ENCODE measurements around the gene AUP1.
"Not testable (repeated sequence)": the region's sequence is repeated elsewhere in the genome, so short reads cannot be mapped to it uniquely, and the experiment has no call there.

Gene AUP1

DNA sequence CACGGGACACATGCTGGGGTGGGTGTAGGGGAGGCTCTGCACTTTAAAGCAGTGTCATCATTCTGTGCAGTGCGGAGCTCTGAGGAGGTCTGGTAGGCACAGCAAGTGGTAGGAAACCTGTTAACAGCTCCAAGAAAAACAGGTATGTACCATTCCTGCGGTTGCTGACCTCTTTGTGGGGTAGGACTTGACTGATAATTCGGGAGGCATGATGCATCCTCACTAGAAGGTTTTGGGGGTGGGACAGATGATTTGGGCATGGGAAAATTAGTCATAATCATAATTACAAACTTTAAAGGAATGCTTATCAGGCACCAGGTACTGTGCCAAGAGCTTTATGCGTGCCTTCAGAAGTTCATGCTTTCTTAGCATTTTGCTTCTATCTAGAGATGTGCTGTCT, 34.7 kb upstream of the AUP1 start:
- Mint-ChIP-seq H3K4me3 (no peak overlapping the region), H3K36me3 (ENCODE audit: low read depth) (no peaks in the 10 kb centered on the region), H3K9me3 (no peaks in the 10 kb centered on the region), H3K27ac (no peak overlapping the region), H3K27me3 (peaks cover 26% of the 10 kb centered on the region), H3K4me1 (peaks cover 47% of the 10 kb centered on the region)
- no peak for ATAC-seq
- no peak for DNase-seq

DNA sequence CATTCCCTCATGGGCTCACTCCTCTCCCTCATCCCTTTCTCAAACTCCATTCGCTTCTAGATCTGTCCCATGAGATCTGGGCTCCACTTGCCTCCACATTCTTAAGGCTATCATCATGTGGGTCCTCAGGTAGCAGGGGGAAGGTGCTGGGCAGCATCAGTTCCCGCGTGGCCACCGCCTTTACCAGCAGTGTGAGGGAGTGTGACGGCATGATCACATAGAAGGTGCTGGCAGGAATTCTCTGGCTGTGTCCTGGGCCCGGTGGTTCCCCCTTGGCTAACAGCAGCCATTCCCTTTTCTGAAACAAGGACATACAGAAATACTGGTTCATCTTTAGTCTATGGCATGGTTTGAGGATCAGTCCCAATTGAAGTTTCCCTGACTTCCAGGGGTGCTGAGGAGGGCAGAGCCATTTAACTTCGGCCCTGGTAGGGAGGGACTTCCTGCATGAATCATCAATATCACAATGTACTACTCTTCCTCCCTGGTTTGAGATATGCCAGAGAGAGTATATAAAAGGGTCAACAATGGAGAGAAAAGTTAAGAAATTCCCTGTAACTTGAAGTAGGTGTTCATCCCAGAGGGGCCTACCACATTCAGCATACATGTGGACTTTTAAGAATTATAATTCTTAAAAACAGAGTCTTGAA, 32.7 kb upstream of the AUP1 start:
- H3K27ac Mint-ChIP-seq: no peak overlapping the region
- DNase-seq (no peak), ATAC-seq (no peak)
- peaks cover 30% of the 10 kb centered on the region for H3K4me1 Mint-ChIP-seq
- peaks cover 26% of the 10 kb centered on the region for H3K27me3 Mint-ChIP-seq
- no peaks in the 10 kb centered on the region for H3K9me3 Mint-ChIP-seq
- no peak overlapping the region for H3K4me3 Mint-ChIP-seq
- no peaks in the 10 kb centered on the region for H3K36me3 Mint-ChIP-seq (ENCODE audit: low read depth)

DNA sequence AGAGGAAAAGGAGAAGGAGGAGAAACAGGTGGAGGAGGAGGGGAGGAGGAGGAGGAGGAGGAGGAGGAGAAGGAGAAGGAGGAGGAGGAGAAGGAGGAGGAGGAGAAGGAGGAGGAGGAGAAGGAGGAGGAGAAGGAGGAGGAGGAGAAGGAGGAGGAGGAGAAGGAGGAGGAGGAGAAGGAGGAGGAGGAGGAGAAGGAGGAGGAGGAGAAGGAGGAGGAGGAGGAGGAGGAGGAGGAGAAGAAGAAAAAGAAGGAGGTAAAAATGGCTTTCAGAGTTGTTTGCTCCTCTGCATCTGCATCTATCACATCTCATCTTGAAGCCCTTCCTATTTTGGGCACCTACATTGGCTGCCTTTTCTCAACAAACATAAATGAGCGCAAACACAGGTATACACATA, 31.5 kb upstream of the AUP1 start:
- not testable (repeated sequence) for ATAC-seq; H3K9me3 Mint-ChIP-seq; DNase-seq; H3K36me3 Mint-ChIP-seq (ENCODE audit: low read depth); H3K4me3 Mint-ChIP-seq; H3K27ac Mint-ChIP-seq
- H3K27me3 Mint-ChIP-seq: peaks cover 26% of the 10 kb centered on the region
- H3K4me1 Mint-ChIP-seq: peaks cover 25% of the 10 kb centered on the region

DNA sequence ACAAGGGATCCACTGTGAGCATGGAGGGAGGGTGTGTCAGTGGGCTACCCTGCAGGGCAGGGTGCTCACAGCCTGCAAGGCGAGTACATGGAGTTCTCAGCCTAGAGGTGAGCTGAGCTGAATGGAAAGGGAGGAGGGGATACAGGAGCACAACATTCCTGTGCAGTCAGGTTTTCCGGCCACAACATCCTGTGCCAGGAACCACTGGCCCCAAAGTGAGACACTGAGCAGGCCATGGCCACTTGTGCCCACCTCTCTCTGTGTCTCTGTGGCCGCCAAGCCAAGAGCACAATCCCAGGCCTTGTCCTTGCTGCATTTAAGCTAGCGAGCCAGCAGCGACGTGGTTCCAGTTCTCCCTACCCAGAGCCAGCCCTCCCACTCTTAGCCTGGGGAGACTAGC, 31.1 kb upstream of the AUP1 start:
- Mint-ChIP-seq H3K27ac (no peak overlapping the region), H3K27me3 (peaks cover 25% of the 10 kb centered on the region), H3K4me1 (peaks cover 22% of the 10 kb centered on the region), H3K9me3 (no peaks in the 10 kb centered on the region), H3K36me3 (ENCODE audit: low read depth) (peaks cover 5% of the 10 kb centered on the region), H3K4me3 (no peak overlapping the region)
- ATAC-seq (no peak), DNase-seq (no peak)

DNA sequence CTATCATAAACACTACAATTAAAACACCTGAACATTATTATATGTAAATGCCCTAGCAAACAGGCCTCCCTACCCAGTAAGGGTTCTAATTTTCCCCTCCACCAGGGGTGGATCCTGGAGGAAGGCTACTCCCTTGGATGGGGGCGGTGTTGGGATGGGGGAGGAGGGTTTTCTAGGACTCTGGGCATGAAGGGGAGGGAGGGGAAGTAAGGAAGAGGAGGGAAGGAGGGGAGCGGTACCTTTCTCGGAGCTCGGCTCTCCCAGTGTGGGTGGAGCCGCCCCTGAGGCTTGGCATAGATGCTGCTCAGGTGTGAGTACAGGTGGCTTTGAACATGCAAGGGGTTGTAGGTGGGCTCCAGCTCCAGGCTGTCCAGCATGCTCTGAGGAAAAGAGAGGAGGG, 30.4 kb upstream of the AUP1 start:
- DNase-seq (no peak), ATAC-seq (no peak)
- H3K27ac Mint-ChIP-seq: no peak overlapping the region
- H3K4me3 Mint-ChIP-seq: no peak overlapping the region
- peaks cover 25% of the 10 kb centered on the region for H3K27me3 Mint-ChIP-seq
- no peaks in the 10 kb centered on the region for H3K9me3 Mint-ChIP-seq
- H3K36me3 Mint-ChIP-seq (ENCODE audit: low read depth): peaks cover 5% of the 10 kb centered on the region
- peaks cover 26% of the 10 kb centered on the region for H3K4me1 Mint-ChIP-seq

DNA sequence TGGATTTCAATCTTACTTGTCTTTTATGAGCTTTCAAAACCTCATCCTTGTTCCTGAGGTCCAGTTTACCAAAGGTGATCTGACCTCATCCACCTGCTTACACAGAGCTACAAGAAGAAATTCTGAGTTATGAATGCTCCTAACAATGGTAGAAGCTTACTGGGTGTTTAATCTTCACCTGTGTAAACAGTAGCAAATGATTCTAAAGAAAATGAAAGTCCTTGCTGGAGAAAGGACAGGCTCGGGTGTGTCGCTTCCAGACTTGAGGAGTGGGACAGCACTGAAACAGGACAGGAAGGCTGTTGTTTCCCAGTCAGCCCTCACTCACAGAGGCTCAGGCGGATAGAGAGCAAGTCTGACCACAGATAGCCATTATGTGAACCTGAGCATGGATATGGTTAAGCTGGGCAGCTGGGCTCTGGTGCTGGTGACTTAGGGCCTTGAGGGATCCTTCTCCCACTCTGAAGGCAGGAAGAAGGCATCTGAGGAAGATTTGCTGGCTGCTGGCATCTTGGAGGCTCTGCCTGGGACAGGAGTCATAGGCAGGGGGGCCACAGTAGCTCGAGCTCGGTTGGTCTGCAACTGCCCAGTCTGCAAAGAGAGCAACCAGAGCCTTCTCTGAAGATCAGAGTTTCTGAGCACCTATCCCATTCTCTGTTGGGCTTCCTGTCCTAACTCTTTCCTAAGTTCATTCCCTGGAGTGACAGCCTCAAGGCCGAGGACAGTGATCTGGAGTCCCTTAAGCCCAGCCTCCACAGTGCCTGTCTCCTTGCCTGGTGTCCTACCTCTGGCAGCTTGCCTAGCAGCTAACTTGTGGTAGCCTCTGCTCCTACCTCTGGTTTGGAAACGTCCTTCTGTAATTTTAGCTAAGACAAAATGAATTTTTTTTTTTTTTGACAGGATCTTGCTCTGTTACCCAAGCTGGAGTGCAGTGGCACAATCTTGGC, 29.1 kb upstream of the AUP1 start:
- Mint-ChIP-seq H3K4me3 (no peak overlapping the region), H3K36me3 (ENCODE audit: low read depth) (peaks cover 7% of the 10 kb centered on the region), H3K9me3 (no peaks in the 10 kb centered on the region), H3K27me3 (peaks cover 18% of the 10 kb centered on the region), H3K4me1 (peaks cover 27% of the 10 kb centered on the region), H3K27ac (no peak overlapping the region)
- ATAC-seq (no peak), DNase-seq (no peak)

DNA sequence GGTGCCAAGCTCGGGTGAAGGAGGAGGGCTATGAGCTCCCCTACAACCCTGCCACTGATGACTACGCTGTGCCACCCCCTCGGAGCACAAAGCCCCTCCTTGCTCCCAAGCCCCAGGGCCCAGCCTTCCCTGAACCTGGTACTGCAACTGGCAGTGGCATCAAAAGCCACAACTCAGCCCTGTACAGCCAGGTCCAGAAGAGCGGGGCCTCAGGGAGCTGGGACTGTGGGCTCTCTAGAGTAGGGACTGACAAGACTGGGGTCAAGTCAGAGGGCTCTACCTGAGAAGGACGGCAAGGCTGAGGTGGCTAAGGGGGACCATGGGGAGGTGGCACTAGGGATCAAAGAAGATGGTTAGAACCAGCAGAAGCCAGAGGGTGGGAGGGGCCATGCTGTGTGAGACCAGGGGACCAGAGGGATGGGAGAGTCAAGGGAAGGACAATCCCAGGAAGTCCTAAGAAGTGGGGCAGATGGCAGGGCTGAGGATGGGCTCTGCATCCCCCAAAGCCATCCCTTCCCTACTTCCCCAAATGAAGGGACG, 27.4 kb upstream of the AUP1 start:
- DNase-seq (no peak), ATAC-seq (no peak)
- no peak overlapping the region for H3K27ac Mint-ChIP-seq
- H3K9me3 Mint-ChIP-seq: no peaks in the 10 kb centered on the region
- H3K27me3 Mint-ChIP-seq: peaks cover 12% of the 10 kb centered on the region
- peaks cover 27% of the 10 kb centered on the region for H3K4me1 Mint-ChIP-seq
- peaks cover 7% of the 10 kb centered on the region for H3K36me3 Mint-ChIP-seq (ENCODE audit: low read depth)
- H3K4me3 Mint-ChIP-seq: no peak overlapping the region

DNA sequence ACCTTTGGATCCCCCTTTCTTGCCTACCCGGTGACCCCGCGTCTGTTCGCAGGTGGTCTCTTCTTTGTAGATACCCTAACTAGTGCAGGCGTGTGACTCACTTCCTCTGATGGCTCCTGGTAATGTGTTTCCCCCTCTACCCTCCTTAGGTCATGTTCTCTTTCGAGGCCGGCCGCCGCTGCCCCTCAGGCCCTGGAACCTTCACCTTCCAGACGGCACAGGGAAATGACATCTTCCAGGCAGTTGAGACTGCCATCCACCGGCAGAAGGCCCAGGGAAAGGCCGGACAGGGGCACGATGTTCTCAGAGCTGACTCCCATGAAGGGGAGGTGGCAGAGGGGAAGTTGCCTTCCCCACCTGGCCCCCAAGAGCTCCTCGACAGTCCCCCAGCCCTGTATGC, 26.7 kb upstream of the AUP1 start:
- H3K4me3 Mint-ChIP-seq: peak overlapping the region; percentile 93

DNA sequence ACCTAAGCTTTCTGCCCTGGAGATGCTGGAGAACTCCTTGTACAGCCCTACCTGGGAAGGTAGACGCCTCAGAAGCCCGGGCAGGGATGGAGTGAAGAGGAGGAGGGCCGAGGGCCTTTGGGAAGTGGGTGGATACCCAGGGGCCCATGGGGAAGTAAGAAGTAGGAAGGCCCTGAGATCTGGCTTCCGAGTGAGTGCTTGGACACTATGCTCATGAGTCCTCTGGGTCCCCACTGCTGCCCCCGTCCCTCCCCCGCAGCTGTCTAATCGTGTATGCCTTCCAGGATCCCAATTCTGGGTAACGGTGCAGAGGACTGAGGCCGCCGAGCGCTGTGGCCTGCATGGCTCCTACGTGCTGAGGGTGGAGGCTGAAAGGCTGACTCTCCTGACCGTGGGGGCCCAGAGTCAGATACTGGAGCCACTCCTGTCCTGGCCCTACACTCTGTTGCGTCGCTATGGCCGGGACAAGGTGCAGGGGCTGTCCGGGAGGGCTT, 26.2 kb upstream of the AUP1 start:
- ATAC-seq: no peak
- H3K36me3 Mint-ChIP-seq (ENCODE audit: low read depth): peaks cover 7% of the 10 kb centered on the region
- H3K4me1 Mint-ChIP-seq: peaks cover 24% of the 10 kb centered on the region
- peak overlapping the region; percentile 93 for H3K4me3 Mint-ChIP-seq
- peaks cover 18% of the 10 kb centered on the region for H3K27me3 Mint-ChIP-seq
- H3K27ac Mint-ChIP-seq: peak overlapping the region; percentile 89
- no peak for DNase-seq
- H3K9me3 Mint-ChIP-seq: no peaks in the 10 kb centered on the region

More for the DNA sequence above, 26.7 kb upstream of the AUP1 start:
- peaks cover 7% of the 10 kb centered on the region for H3K36me3 Mint-ChIP-seq (ENCODE audit: low read depth)
- ATAC-seq: no peak
- peaks cover 14% of the 10 kb centered on the region for H3K27me3 Mint-ChIP-seq
- no peak overlapping the region for H3K27ac Mint-ChIP-seq
- no peak for DNase-seq
- H3K9me3 Mint-ChIP-seq: no peaks in the 10 kb centered on the region
- H3K4me1 Mint-ChIP-seq: peaks cover 26% of the 10 kb centered on the region

DNA sequence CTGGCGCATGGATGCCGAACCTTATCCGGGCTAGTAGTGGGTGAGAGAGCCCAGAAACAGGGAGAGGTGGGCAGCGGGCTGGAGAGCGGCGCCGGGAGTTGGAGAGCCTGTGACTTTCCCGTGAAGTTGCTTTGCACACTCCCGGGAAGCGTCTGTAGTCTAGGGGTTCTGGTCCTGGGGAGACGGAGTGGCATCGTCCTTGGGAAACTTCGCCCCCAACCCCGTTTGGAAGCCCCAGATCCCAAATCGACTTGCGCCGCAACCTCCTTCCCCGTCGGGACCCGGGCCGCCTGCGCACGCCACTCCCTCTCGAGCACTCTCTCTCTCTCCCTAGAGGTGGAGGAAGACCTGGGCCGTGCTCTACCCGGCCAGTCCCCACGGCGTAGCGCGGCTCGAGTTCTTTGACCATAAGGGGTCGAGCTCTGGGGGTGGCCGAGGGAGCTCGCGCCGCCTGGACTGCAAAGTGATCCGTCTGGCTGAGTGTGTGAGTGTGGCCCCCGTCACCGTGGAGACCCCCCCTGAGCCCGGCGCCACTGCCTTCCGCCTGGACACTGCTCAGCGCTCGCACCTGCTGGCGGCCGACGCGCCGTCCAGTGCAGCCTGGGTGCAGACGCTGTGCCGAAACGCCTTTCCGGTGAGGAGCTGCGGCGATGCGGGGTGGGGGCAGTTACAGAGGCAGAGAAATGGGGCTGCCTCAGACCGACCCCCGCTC, 25.5 kb upstream of the AUP1 start:
- H3K4me1 Mint-ChIP-seq: peaks cover 18% of the 10 kb centered on the region
- peaks cover 20% of the 10 kb centered on the region for H3K27me3 Mint-ChIP-seq
- ATAC-seq: peak; percentile 56
- H3K9me3 Mint-ChIP-seq: no peaks in the 10 kb centered on the region
- peaks cover 8% of the 10 kb centered on the region for H3K36me3 Mint-ChIP-seq (ENCODE audit: low read depth)
- H3K4me3 Mint-ChIP-seq: peak overlapping the region; percentile 93
- DNase-seq: peak; percentile 55
- H3K27ac Mint-ChIP-seq: peak overlapping the region; percentile 89

DNA sequence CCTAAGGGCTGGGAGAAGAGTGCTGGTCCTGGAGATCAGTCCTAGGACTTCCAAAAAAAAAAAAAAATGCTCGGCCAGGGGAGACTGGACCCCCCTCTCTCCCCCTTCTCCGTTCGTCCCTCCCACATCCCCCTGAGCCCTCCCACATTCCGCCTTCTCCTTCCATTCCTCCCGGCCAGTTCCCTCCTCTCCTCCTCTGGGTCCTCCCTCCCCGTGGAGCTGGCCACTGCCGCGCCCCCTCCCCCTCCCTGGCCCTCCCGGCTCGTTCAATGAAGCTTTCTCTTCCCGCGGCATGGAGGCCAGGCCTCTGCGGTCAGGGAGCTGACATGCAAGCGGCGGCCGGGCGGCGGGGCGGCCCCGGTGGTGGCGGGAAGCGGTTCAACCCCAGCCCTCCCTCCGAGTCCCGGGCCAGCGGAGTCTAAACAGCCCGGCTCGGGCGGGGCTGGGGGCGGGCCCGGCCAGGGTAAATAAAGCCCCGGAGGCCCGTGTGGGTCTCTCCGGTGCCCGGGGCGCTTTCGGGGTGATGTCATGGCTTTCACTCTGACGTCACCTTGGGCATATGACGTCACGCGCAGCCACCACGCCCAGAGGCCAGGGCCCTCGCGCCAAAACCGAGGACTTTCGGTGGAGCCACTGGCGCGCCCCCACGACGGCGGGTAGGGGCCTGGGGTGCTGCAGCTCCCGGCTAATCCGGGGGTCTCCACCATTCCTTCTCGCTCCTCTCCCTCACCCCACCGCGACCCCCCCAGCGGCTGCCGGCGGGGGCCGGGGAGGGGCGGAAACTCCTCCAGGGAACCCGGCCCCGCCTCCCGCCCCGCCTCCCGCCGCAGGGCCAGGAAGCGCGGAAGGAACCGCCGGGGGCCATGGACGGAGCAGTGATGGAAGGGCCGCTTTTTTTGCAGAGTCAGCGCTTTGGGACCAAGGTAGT, 24.6 kb upstream of the AUP1 start, which contains the start of the genes DOK1 and LOXL3:
Gene DOK1 (plus strand): TSS at position 829 of the 928 bp plus-strand sequence. CDS start 35 bp downstream, at position 864.
Gene LOXL3 (minus strand): TSS at position 51 of the 928 bp plus-strand sequence. CDS start 1,308 bp downstream, outside the sequence.
- H3K27me3 Mint-ChIP-seq: peaks cover 25% of the 10 kb centered on the region
- ATAC-seq: peak; percentile 81
- peaks cover 8% of the 10 kb centered on the region for H3K36me3 Mint-ChIP-seq (ENCODE audit: low read depth)
- H3K9me3 Mint-ChIP-seq: no peaks in the 10 kb centered on the region
- H3K4me3 Mint-ChIP-seq: peak within 1 kb of the TSS; percentile 93
- H3K4me1 Mint-ChIP-seq: peaks cover 21% of the 10 kb centered on the region
- DNase-seq: peak; percentile 88
- peak within 1 kb of the TSS; percentile 89 for H3K27ac Mint-ChIP-seq

DNA sequence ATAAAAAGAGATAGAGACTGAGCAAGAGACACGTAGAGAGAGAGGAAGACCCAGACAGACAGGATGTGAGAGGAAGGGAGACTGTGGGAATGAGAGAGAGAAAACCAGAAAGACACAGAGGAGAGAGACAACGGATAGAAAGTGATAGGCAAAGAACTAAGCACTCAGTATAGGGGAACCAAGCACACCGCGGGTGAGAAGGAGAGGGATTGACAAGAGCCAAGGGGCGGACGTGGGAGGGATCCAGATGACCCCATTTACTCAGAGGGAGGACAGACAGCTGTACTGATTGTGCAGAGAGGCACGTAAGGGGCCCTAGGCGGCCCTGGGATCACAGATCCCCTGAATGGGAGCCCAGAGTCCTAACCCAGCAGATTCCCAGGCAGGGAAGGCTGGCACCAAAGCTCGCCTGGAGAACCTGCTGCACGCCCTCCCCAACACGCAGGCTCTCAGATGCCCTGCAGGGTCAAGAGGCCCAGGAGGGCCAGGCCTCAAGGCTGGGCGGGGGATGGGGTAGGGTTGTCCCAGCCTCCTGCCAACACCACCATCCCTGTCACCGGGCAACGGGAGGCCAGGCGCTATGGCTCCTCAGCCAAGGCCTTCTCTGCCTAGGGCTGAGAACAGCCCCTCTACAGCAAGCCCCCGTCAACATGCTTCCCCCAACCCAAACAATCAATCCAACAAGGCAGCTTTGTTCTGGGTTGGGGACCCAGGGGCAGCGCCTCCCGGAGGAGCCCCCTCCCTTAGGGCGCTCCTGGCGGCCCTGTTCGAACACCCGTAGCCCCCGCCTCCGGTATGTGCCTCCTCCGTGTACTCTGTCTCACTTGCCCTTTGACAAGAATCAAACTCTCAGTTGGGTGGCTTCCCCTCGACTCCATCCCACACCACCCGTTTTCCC, 23.7 kb upstream of the AUP1 start:
- Mint-ChIP-seq H3K36me3 (ENCODE audit: low read depth) (peaks cover 8% of the 10 kb centered on the region), H3K9me3 (no peaks in the 10 kb centered on the region), H3K27ac (peak overlapping the region; percentile 33), H3K4me1 (peaks cover 25% of the 10 kb centered on the region), H3K4me3 (peak overlapping the region; percentile 63), H3K27me3 (peaks cover 29% of the 10 kb centered on the region)
- no peak for DNase-seq
- ATAC-seq: no peak

All from activated naive CD8-positive, alpha-beta T cell treated with anti-CD3 and anti-CD28 coated beads, Interleukin-2, amount 50 U/mL, for 24 hours (primary cell).